HepG2 (cell line): ENCODE measurements around the gene SLC38A2. TPM values are rescaled to one million over a fixed set of nuclear protein-coding genes. Genes with fewer than 3 reads are reported as not detected.
A peak's percentile ranks its signal among the peaks of the same experiment; 100 is the strongest.

Experiments
- CREM ChIP-seq, 2 experiments: sonication (generic) in 1 of 2; formaldehyde crosslinking in 1 of 2; IDR thresholded peaks; 2 replicates each; pipeline versions ENCODE4 v1.4.0 to v1.6.1; 2016 to 2020; ENCODE audit warnings: antibody characterized with exemption in 1 of 2, mild to moderate bottlenecking in 1 of 2, missing genetic modification reagents in 1 of 2
- FOXA1 ChIP-seq, 2 experiments: fragments of 450-650 bp in 1 of 2; sonication (generic) in 1 of 2; formaldehyde crosslinking in 1 of 2; IDR thresholded peaks; 2 replicates each; pipeline versions ENCODE4 v1.4.0 to v1.6.1; 2016 to 2020; ENCODE audit warnings: missing genetic modification reagents in 1 of 2
- GABPB1 ChIP-seq: IDR thresholded peaks from 2 replicates; pipeline ENCODE4 v1.6.1; 2016; ENCODE audit warnings: mild to moderate bottlenecking, missing genetic modification reagents, moderate library complexity, missing compliant biosample characterization
- KDM5A ChIP-seq: fragments of 200-600 bp; sonication (generic); IDR thresholded peaks from 2 replicates; pipeline ENCODE4 v1.7.0; 2018; ENCODE audit warnings: antibody characterized with exemption, mild to moderate bottlenecking, low read length, borderline replicate concordance
- KIAA2018 ChIP-seq: sonication (generic); formaldehyde crosslinking; IDR thresholded peaks from 2 replicates; pipeline ENCODE4 v1.5.0; 2020; ENCODE audit warnings: mild to moderate bottlenecking, missing genetic modification reagents, borderline replicate concordance
- REST ChIP-seq, 2 experiments: IDR thresholded peaks; 2 replicates each; pipeline ENCODE4 v1.6.1; 2011 to 2012; ENCODE audit warnings: low read length in 2 of 2, borderline replicate concordance in 1 of 2, low read depth in 1 of 2, mild to moderate bottlenecking in 1 of 2, moderate library complexity in 1 of 2
- TFAP4 ChIP-seq: sonication (generic); IDR thresholded peaks from 2 replicates; pipeline ENCODE4 v1.6.1; 2016; ENCODE audit warnings: low read depth, borderline replicate concordance
- TSC22D2 ChIP-seq: sonication (generic); formaldehyde crosslinking; IDR thresholded peaks from 2 replicates; pipeline ENCODE4 v1.5.1; 2020; ENCODE audit warnings: missing genetic modification reagents, mild to moderate bottlenecking, borderline replicate concordance
- ZNF333 ChIP-seq: sonication (generic); formaldehyde crosslinking; IDR thresholded peaks from 2 replicates; pipeline ENCODE4 v1.4.0; 2020; ENCODE audit warnings: mild to moderate bottlenecking, missing genetic modification reagents, borderline replicate concordance
- ZNF446 ChIP-seq: sonication (generic); formaldehyde crosslinking; IDR thresholded peaks from 2 replicates; pipeline ENCODE4 v1.5.0; 2020; ENCODE audit warnings: mild to moderate bottlenecking, missing genetic modification reagents
- ZNF839 ChIP-seq: sonication (generic); formaldehyde crosslinking; IDR thresholded peaks from 2 replicates; pipeline ENCODE4 v1.4.0; 2020; ENCODE audit warnings: missing genetic modification reagents, mild to moderate bottlenecking, borderline replicate concordance
- ZSCAN31 ChIP-seq: sonication (generic); formaldehyde crosslinking; IDR thresholded peaks from 2 replicates; pipeline ENCODE4 v1.5.0; 2020; ENCODE audit warnings: low read depth, mild to moderate bottlenecking, missing genetic modification reagents
- polyA plus RNA-seq, 8 experiments: library from polyadenylated mRNA; depleted of rRNA in 3 of 8; stranded (reverse) in 7 of 8; unstranded in 1 of 8; fragments of >200 nt; fragmentation: Illumina TruSeq in 4 of 8; extraction: Trizol in 4 of 8; gene quantifications; 2 replicates each; pipeline versions ENCODE4 v1.2.1 to v1.2.3, GENCODE V29; 2011 to 2016; ENCODE audit warnings: low read depth in 4 of 8, missing spikeins in 1 of 8, mixed read lengths in 1 of 8; ENCODE audit not compliant: insufficient read depth in 1 of 8
- total RNA-seq, 5 experiments: library from RNA; depleted of rRNA; stranded (reverse); fragments of >200 nt; fragmentation: Illumina TruSeq; extraction: Trizol; gene quantifications; 2 replicates each; pipeline ENCODE4 v1.2.3, GENCODE V29; 2016; ENCODE audit warnings: low read depth in 1 of 5

SLC38A2 gene
- total and polyA plus RNA-seq, 2 of the 13 experiments (the other 11 are each of a cell fraction or from before 2014, with no cell fraction given) = 368 to 880 TPM

GRCh38 chr12:46372544-46373300, at the start of gene SLC38A2 (continued):
- TF ChIP-seq KIAA2018 (CRISPR knock-in tag) (peak; percentile 50; the same call in 1 of the 2 replicates), ZNF333 (CRISPR knock-in tag) (peak; percentile 61), ZSCAN31 (CRISPR knock-in tag) (0 out of 2 replicates have a peak, but pooled peaks have one; percentile 81), GABPB1 (CRISPR knock-in tag) (peak; percentile 76), FOXA1 (IDR thresholded peaks at IDR 0.05) (no peak), FOXA1 (CRISPR knock-in tag; IDR thresholded peaks at IDR 0.05) (peak; percentile 62), TFAP4 (peak; percentile 46; the same call in 1 of the 2 replicates), ZNF839 (CRISPR knock-in tag) (no peak; the same call in 1 of the 2 replicates), TSC22D2 (CRISPR knock-in tag) (0 out of 2 replicates have a peak, but pooled peaks have one; percentile 56), REST (IDR thresholded peaks at IDR 0.05; ENCODE audit: borderline replicate concordance in 1 of 2, low read depth in 1 of 2, low read length in 2 of 2) (peak in 1 of 2 experiments; percentile 84; a peak in 2 of 4 replicates), CREM (IDR thresholded peaks at IDR 0.05) (0 out of 2 replicates have a peak, but pooled peaks have one; percentile 7), CREM (CRISPR knock-in tag; IDR thresholded peaks at IDR 0.05) (0 out of 2 replicates have a peak, but pooled peaks have one; percentile 21), ZNF446 (CRISPR knock-in tag) (peak; percentile 85; the same call in 1 of the 2 replicates), KDM5A (peak; percentile 48; the same call in 1 of the 2 replicates)
